Prostate gland (tissue), 2 donors: Measurements from ENCODE around the gene FOXP1.

Experiments used
- POLR2A ChIP-seq: fragments of 450-650 bp; IDR thresholded peaks from one replicate; pipeline ENCODE4 v1.6.1; 2016; ENCODE audit warnings: antibody characterized with exemption, mild to moderate bottlenecking
- POLR2AphosphoS5 ChIP-seq: sonication (generic); formaldehyde crosslinking; IDR thresholded peaks from one replicate; pipeline ENCODE4 v1.6.1; 2017; ENCODE audit warnings: antibody characterized with exemption
- TF ChIP-seq, protein P1 (sequence below), 4 experiments: fragments of 200-600 bp in 2 of 4; fragments of 450-650 bp in 2 of 4; sonication (generic) in 2 of 4; IDR thresholded peaks; 1 replicate in 3 of 4; 2 replicates in 1 of 4; pipeline ENCODE4 v1.5.1; 2016 to 2019; ENCODE audit warnings: antibody characterized with exemption in 4 of 4, mild to moderate bottlenecking in 2 of 4, moderate library complexity in 2 of 4

DNA sequence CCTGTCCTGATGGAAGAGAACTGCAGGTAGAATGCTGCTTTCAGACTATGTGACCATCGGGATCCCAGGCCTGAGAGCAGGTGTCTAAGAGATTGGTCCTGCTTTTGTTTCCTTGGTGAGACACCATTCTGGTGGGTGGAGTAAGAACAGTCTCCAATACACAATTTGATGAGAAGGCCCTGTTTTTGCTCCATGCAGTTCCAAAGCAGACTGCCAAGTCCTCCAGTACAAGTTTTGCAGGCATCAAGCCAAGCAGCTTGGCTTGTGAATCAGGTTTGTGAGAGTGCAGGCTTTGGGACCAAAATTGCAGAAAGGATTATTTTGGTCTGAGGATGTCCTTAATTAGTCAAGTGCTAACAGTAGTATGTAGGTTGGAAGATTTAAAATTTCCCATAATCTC, 381.6 kb downstream of the FOXP1 start:
- TF ChIP-seq, protein P1, sequence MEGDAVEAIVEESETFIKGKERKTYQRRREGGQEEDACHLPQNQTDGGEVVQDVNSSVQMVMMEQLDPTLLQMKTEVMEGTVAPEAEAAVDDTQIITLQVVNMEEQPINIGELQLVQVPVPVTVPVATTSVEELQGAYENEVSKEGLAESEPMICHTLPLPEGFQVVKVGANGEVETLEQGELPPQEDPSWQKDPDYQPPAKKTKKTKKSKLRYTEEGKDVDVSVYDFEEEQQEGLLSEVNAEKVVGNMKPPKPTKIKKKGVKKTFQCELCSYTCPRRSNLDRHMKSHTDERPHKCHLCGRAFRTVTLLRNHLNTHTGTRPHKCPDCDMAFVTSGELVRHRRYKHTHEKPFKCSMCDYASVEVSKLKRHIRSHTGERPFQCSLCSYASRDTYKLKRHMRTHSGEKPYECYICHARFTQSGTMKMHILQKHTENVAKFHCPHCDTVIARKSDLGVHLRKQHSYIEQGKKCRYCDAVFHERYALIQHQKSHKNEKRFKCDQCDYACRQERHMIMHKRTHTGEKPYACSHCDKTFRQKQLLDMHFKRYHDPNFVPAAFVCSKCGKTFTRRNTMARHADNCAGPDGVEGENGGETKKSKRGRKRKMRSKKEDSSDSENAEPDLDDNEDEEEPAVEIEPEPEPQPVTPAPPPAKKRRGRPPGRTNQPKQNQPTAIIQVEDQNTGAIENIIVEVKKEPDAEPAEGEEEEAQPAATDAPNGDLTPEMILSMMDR (IDR thresholded peaks at IDR 0.05) = no peak
- no peak for TF ChIP-seq POLR2A
- peak; percentile 41 for TF ChIP-seq POLR2AphosphoS5
